BE2C (cell line): ENCODE results near the gene CORO2B.
"Not testable (repeated sequence)": the region's sequence is repeated elsewhere in the genome, so short reads cannot be mapped to it uniquely, and the experiment has no call there.

ENCODE experiments used
- DNase-seq: peaks from one replicate; pipeline ENCODE4 v3.0.0-alpha.2; 2020
- H3K27me3 ChIP-seq: fragments of 250-450 bp; sonication (Bioruptor Pico); 2 replicates; pipeline ENCODE4 v1.5.1; 2020; ENCODE audit warnings: mild to moderate bottlenecking
- H3K36me3 ChIP-seq: fragments of 250-450 bp; sonication (Bioruptor Pico); 2 replicates; pipeline ENCODE4 v1.5.1; 2020; ENCODE audit warnings: mild to moderate bottlenecking
- H3K4me1 ChIP-seq: fragments of 250-450 bp; sonication (Bioruptor Pico); 2 replicates; pipeline ENCODE4 v1.5.1; 2020
- H3K4me3 ChIP-seq: 2 replicates; pipeline ENCODE4 v1.5.1; 2011; ENCODE audit warnings: low read depth, low read length
- H3K9me3 ChIP-seq: fragments of 250-450 bp; sonication (Bioruptor Pico); 2 replicates; pipeline ENCODE4 v1.5.1; 2020
- CTCF ChIP-seq: IDR thresholded peaks from 2 replicates; pipeline ENCODE4 v1.5.1; 2012; ENCODE audit warnings: mild to moderate bottlenecking, low read depth, low read length

CORO2B gene

GRCh38 chr15:68602459-68603215, 23.8 kb downstream of the CORO2B start:
- no peak for TF ChIP-seq CTCF
- no peaks in the 10 kb centered on the region for H3K27me3 ChIP-seq
- no peaks in the 10 kb centered on the region for H3K9me3 ChIP-seq
- no peak for DNase-seq
- H3K36me3 ChIP-seq: no peaks in the 10 kb centered on the region
- H3K4me3 ChIP-seq: no peak overlapping the region
- H3K4me1 ChIP-seq: peaks cover 20% of the 10 kb centered on the region

GRCh38 chr15:68603216-68603595, 24.4 kb downstream of the CORO2B start:
- H3K9me3 ChIP-seq: no peaks in the 10 kb centered on the region
- no peak overlapping the region for H3K4me3 ChIP-seq
- no peak for TF ChIP-seq CTCF
- no peaks in the 10 kb centered on the region for H3K27me3 ChIP-seq
- H3K4me1 ChIP-seq: peaks cover 26% of the 10 kb centered on the region
- DNase-seq: no peak
- no peaks in the 10 kb centered on the region for H3K36me3 ChIP-seq

GRCh38 chr15:68603951-68604350, 25.2 kb downstream of the CORO2B start:
- DNase-seq: no peak
- Histone ChIP-seq H3K27me3 (no peaks in the 10 kb centered on the region), H3K4me3 (no peak overlapping the region), H3K36me3 (no peaks in the 10 kb centered on the region), H3K4me1 (peaks cover 26% of the 10 kb centered on the region), H3K9me3 (no peaks in the 10 kb centered on the region)
- no peak for TF ChIP-seq CTCF

GRCh38 chr15:68604840-68605478, 26.2 kb downstream of the CORO2B start:
- H3K4me3 ChIP-seq, DNase-seq, H3K9me3 ChIP-seq, H3K36me3 ChIP-seq, H3K27me3 ChIP-seq: not testable (repeated sequence)
- peaks cover 29% of the 10 kb centered on the region for H3K4me1 ChIP-seq

- no peak for TF ChIP-seq CTCF
- H3K9me3 ChIP-seq: no peaks in the 10 kb centered on the region
- DNase-seq: no peak
- no peaks in the 10 kb centered on the region for H3K27me3 ChIP-seq
- H3K36me3 ChIP-seq: no peaks in the 10 kb centered on the region
- H3K4me3 ChIP-seq: no peak overlapping the region
- H3K4me1 ChIP-seq: peaks cover 28% of the 10 kb centered on the region
These were observed 27.6 kb downstream of the CORO2B start for GRCh38 chr15:68606375-68606774.

- H3K9me3 ChIP-seq: no peaks in the 10 kb centered on the region
- no peaks in the 10 kb centered on the region for H3K36me3 ChIP-seq
- no peak for TF ChIP-seq CTCF
- no peaks in the 10 kb centered on the region for H3K27me3 ChIP-seq
- no peak overlapping the region for H3K4me3 ChIP-seq
- DNase-seq: no peak
- H3K4me1 ChIP-seq: peaks cover 28% of the 10 kb centered on the region
These were observed 29.5 kb downstream of the CORO2B start for GRCh38 chr15:68608206-68608843.
